Activated CD4-positive, alpha-beta T cell treated with anti-CD3 and anti-CD28 coated beads for 36 hours (primary cell): Measurements from ENCODE around the gene ABR. TPM values are rescaled to one million over a fixed set of nuclear protein-coding genes. Genes with fewer than 3 reads are reported as not detected.

Experiments
- ATAC-seq: fragments of 200-7000 bp; cut with Tn5 transposase; one replicate; pipeline ENCODE4 v1.10.0; 2021; ENCODE audit warnings: mild to moderate bottlenecking, moderate library complexity
- CTCF ChIA-PET: fragments of 350-600 bp; sonication (Branson Sonifier 250); formaldehyde crosslinking; loops from one replicate; lab custom pipeline; 2021; ENCODE audit warnings: antibody characterized with exemption; lab: Charles Lee
- POLR2A ChIA-PET: fragments of 350-600 bp; sonication (Branson Sonifier 250); formaldehyde crosslinking; loops from one replicate; lab custom pipeline; 2021; ENCODE audit warnings: antibody characterized with exemption, inconsistent platforms; lab: Charles Lee
- DNase-seq: peaks from one replicate; pipeline ENCODE4 v3.0.0-alpha.2; 2020
- H3K27ac Mint-ChIP-seq: one replicate; pipeline ENCODE4 v1.8.0; 2021; ENCODE audit warnings: mixed read lengths
- H3K27me3 Mint-ChIP-seq: one replicate; pipeline ENCODE4 v1.8.0; 2021; ENCODE audit warnings: mixed read lengths
- H3K36me3 Mint-ChIP-seq: one replicate; pipeline ENCODE4 v1.8.0; 2021; ENCODE audit warnings: low read depth, mixed read lengths
- H3K4me1 Mint-ChIP-seq: one replicate; pipeline ENCODE4 v1.8.0; 2021; ENCODE audit warnings: mixed read lengths
- H3K4me3 Mint-ChIP-seq: one replicate; pipeline ENCODE4 v1.8.0; 2021; ENCODE audit warnings: mild to moderate bottlenecking, moderate library complexity, mixed read lengths
- H3K9me3 Mint-ChIP-seq: one replicate; pipeline ENCODE4 v1.8.0; 2021; ENCODE audit warnings: low read depth, mixed read lengths
- intact Hi-C, 2 experiments: fragments of 100-400 bp; cut with DNase I in 1 of 2; cut with micrococcal nuclease in 1 of 2; formaldehyde crosslinking; loops; one replicate each; pipeline versions ENCODE4 v1.14.2 to v1.15.1; 2022 to 2024; cut with DNase I, micrococcal nuclease
- total RNA-seq, 2 experiments: library from RNA; stranded (reverse); gene quantifications; one replicate each; pipeline ENCODE4 v1.2.3, GENCODE V29; 2021

ABR gene
- total RNA-seq, 2 experiments from 2014 or later = 45.2 to 50.5 TPM

GRCh38 chr17:968812-969730 lies 210.7 kb downstream of the ABR start:
- Mint-ChIP-seq H3K27ac (no peak overlapping the region), H3K4me1 (no peaks in the 10 kb centered on the region), H3K27me3 (peaks cover 26% of the 10 kb centered on the region), H3K4me3 (no peak overlapping the region), H3K9me3 (no peaks in the 10 kb centered on the region), H3K36me3 (no peaks in the 10 kb centered on the region)
- DNase-seq = no peak
- ATAC-seq = no peak
- ChIA-PET CTCF (no interaction called here), POLR2A (no interaction called here)
- intact Hi-C loops = no loop called here

- Mint-ChIP-seq H3K4me3 (no peak overlapping the region), H3K27me3 (peaks cover 24% of the 10 kb centered on the region), H3K9me3 (no peaks in the 10 kb centered on the region), H3K27ac (no peak overlapping the region), H3K36me3 (no peaks in the 10 kb centered on the region), H3K4me1 (no peaks in the 10 kb centered on the region)
- ChIA-PET CTCF (no interaction called here), POLR2A (no interaction called here)
- intact Hi-C loops = no loop called here
- DNase-seq (no peak), ATAC-seq (no peak)
These were observed 212.7 kb downstream of the ABR start for GRCh38 chr17:967122-967521.

- ChIA-PET POLR2A (interaction anchor here (0.6 kb wide), 1 partner anchor 40 kb away, joined by 3 read pairs; no protein-coding TSS in a partner anchor), CTCF (interaction anchor here (0.6 to 0.9 kb wide), 5 partner anchors 15 to 167 kb away, joined by 3 to 5 read pairs (median 3); no protein-coding TSS in a partner anchor)
- peaks cover 26% of the 10 kb centered on the region for H3K27me3 Mint-ChIP-seq
- no peak overlapping the region for H3K27ac Mint-ChIP-seq
- no peaks in the 10 kb centered on the region for H3K4me1 Mint-ChIP-seq
- H3K36me3 Mint-ChIP-seq = no peaks in the 10 kb centered on the region
- DNase-seq (no peak), ATAC-seq (no peak)
- H3K4me3 Mint-ChIP-seq = no peak overlapping the region
- intact Hi-C loops = no loop called here
- no peaks in the 10 kb centered on the region for H3K9me3 Mint-ChIP-seq
These were observed 214.3 kb downstream of the ABR start for GRCh38 chr17:965311-965989.

- no peak overlapping the region for H3K27ac Mint-ChIP-seq
- H3K27me3 Mint-ChIP-seq = peaks cover 23% of the 10 kb centered on the region
- DNase-seq (no peak), ATAC-seq (no peak)
- ChIA-PET POLR2A (no interaction called here), CTCF (interaction anchor here (0.7 to 0.8 kb wide), 2 partner anchors 19 to 140 kb away, joined by 3 to 5 read pairs; no protein-coding TSS in a partner anchor)
- no peaks in the 10 kb centered on the region for H3K9me3 Mint-ChIP-seq
- no peaks in the 10 kb centered on the region for H3K36me3 Mint-ChIP-seq
- no peak overlapping the region for H3K4me3 Mint-ChIP-seq
- H3K4me1 Mint-ChIP-seq = no peaks in the 10 kb centered on the region
- intact Hi-C loops = no loop called here
These were observed 214.9 kb downstream of the ABR start for GRCh38 chr17:964876-965275.

- no peaks in the 10 kb centered on the region for H3K4me1 Mint-ChIP-seq
- CTCF ChIA-PET = no interaction called here
- intact Hi-C loops = no loop called here
- no peak for ATAC-seq
- no peaks in the 10 kb centered on the region for H3K9me3 Mint-ChIP-seq
- POLR2A ChIA-PET = no interaction called here
- peaks cover 12% of the 10 kb centered on the region for H3K27me3 Mint-ChIP-seq
- no peak for DNase-seq
- no peak overlapping the region for H3K27ac Mint-ChIP-seq
- no peaks in the 10 kb centered on the region for H3K36me3 Mint-ChIP-seq
- no peak overlapping the region for H3K4me3 Mint-ChIP-seq
These were observed 217.1 kb downstream of the ABR start for GRCh38 chr17:962670-963069.

GRCh38 chr17:962166-962565 lies 217.6 kb downstream of the ABR start:
- no peak for ATAC-seq
- no peak overlapping the region for H3K27ac Mint-ChIP-seq
- no peak overlapping the region for H3K4me3 Mint-ChIP-seq
- H3K9me3 Mint-ChIP-seq = no peaks in the 10 kb centered on the region
- CTCF ChIA-PET = no interaction called here
- H3K4me1 Mint-ChIP-seq = no peaks in the 10 kb centered on the region
- peaks cover 12% of the 10 kb centered on the region for H3K27me3 Mint-ChIP-seq
- no peak for DNase-seq
- H3K36me3 Mint-ChIP-seq = no peaks in the 10 kb centered on the region
- intact Hi-C loops = no loop called here
- POLR2A ChIA-PET = interaction anchor here (0.6 to 0.7 kb wide), 2 partner anchors 33 to 76 kb away, joined by 3 read pairs; no protein-coding TSS in a partner anchor

- Mint-ChIP-seq H3K36me3 (no peaks in the 10 kb centered on the region), H3K4me3 (no peak overlapping the region), H3K27ac (no peak overlapping the region), H3K4me1 (no peaks in the 10 kb centered on the region), H3K27me3 (peaks cover 3% of the 10 kb centered on the region), H3K9me3 (no peaks in the 10 kb centered on the region)
- ChIA-PET CTCF (interaction anchor here (0.6 kb wide), 1 partner anchor 59 kb away, joined by 3 read pairs; no protein-coding TSS in a partner anchor), POLR2A (no interaction called here)
- ATAC-seq (no peak), DNase-seq (no peak)
- intact Hi-C loops = no loop called here
These were observed 220.9 kb downstream of the ABR start for GRCh38 chr17:958712-959451.

GRCh38 chr17:957856-958421 lies 221.8 kb downstream of the ABR start:
- Mint-ChIP-seq H3K27ac (no peak overlapping the region), H3K36me3 (no peaks in the 10 kb centered on the region), H3K4me3 (no peak overlapping the region), H3K9me3 (no peaks in the 10 kb centered on the region), H3K27me3 (peaks cover 3% of the 10 kb centered on the region), H3K4me1 (no peaks in the 10 kb centered on the region)
- no peak for DNase-seq
- ChIA-PET POLR2A (no interaction called here), CTCF (no interaction called here)
- no peak for ATAC-seq
- intact Hi-C loops = no loop called here

GRCh38 chr17:956905-957304 lies 222.9 kb downstream of the ABR start:
- H3K4me1 Mint-ChIP-seq = no peaks in the 10 kb centered on the region
- no peaks in the 10 kb centered on the region for H3K36me3 Mint-ChIP-seq
- intact Hi-C loops = no loop called here
- ChIA-PET POLR2A (no interaction called here), CTCF (no interaction called here)
- peaks cover under 1% of the 10 kb centered on the region for H3K27me3 Mint-ChIP-seq
- no peaks in the 10 kb centered on the region for H3K9me3 Mint-ChIP-seq
- ATAC-seq = no peak
- H3K4me3 Mint-ChIP-seq = no peak overlapping the region
- DNase-seq = no peak
- no peak overlapping the region for H3K27ac Mint-ChIP-seq

- DNase-seq (no peak), ATAC-seq (no peak)
- no peaks in the 10 kb centered on the region for H3K36me3 Mint-ChIP-seq
- ChIA-PET POLR2A (no interaction called here), CTCF (no interaction called here)
- no peaks in the 10 kb centered on the region for H3K4me1 Mint-ChIP-seq
- intact Hi-C loops = no loop called here
- no peaks in the 10 kb centered on the region for H3K9me3 Mint-ChIP-seq
- no peak overlapping the region for H3K4me3 Mint-ChIP-seq
- H3K27ac Mint-ChIP-seq = no peak overlapping the region
- peaks cover 9% of the 10 kb centered on the region for H3K27me3 Mint-ChIP-seq
These were observed 225.2 kb downstream of the ABR start for GRCh38 chr17:954431-955164.
